ENCODE data around the gene TK1.

DNA sequence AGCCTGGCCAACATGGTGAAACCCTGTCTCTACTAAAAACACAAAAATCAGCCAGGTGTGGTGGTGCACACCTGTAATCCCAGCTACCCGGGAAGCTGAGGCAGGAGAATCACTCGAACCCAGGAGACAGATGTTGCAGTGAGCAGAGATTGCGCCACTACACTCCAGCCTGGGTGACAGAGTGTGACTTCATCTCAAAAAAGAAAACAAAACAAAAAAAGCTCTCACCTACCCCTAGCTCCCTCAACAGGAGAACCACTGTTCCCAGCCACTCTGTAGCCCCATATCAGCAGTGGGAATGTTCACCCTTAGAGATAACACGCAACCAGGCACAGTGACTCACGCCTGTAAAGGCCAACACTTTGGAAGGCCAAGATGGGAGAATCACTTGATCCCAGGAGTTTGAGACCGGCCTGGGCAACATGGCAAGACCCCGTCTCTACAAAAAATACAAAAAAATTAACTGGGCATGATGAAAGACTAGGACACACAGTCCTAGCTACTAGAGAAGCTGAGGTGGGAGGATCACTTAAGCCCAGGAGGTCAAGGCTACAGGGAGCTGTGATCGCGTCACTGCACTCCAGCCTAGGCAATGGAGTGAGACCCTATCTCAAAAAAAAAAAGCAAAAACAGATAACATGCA lies 50.9 kb downstream of the TK1 start:
- TF ChIP-seq, protein P1, sequence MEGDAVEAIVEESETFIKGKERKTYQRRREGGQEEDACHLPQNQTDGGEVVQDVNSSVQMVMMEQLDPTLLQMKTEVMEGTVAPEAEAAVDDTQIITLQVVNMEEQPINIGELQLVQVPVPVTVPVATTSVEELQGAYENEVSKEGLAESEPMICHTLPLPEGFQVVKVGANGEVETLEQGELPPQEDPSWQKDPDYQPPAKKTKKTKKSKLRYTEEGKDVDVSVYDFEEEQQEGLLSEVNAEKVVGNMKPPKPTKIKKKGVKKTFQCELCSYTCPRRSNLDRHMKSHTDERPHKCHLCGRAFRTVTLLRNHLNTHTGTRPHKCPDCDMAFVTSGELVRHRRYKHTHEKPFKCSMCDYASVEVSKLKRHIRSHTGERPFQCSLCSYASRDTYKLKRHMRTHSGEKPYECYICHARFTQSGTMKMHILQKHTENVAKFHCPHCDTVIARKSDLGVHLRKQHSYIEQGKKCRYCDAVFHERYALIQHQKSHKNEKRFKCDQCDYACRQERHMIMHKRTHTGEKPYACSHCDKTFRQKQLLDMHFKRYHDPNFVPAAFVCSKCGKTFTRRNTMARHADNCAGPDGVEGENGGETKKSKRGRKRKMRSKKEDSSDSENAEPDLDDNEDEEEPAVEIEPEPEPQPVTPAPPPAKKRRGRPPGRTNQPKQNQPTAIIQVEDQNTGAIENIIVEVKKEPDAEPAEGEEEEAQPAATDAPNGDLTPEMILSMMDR (IDR thresholded peaks at IDR 0.05; ENCODE audit: low read length): no peak
- no peak for TF ChIP-seq EZH2 (optimal IDR thresholded peaks at IDR 0.05; ENCODE audit: low read depth, low read length)
